Neuronal stem cell (in vitro differentiated cells): ENCODE data around the gene CHI3L1.

Experiments
- DNase-seq: peaks from one replicate; pipeline ENCODE4 v3.0.0-alpha.2; 2013; ENCODE audit warnings: low spot score
- H2AFZ ChIP-seq: one replicate; pipeline ENCODE4 v1.6.1; 2013; ENCODE audit warnings: mild to moderate bottlenecking, low read length, inconsistent platforms
- H2AK5ac ChIP-seq: 2 replicates; pipeline ENCODE4 v1.6.1; 2013; ENCODE audit warnings: low read depth, mild to moderate bottlenecking, inconsistent platforms, low read length, moderate library complexity, mixed read lengths
- H2BK120ac ChIP-seq: 2 replicates; pipeline ENCODE4 v1.6.1; 2013; ENCODE audit warnings: low read depth, mild to moderate bottlenecking, inconsistent platforms, low read length, moderate library complexity, mixed read lengths
- H2BK12ac ChIP-seq: one replicate; pipeline ENCODE4 v1.6.1; 2013; ENCODE audit warnings: low read length, inconsistent platforms
- H2BK15ac ChIP-seq: 2 replicates; pipeline ENCODE4 v1.6.1; 2013; ENCODE audit warnings: mild to moderate bottlenecking, low read length, inconsistent platforms, mixed read lengths
- H2BK5ac ChIP-seq: one replicate; pipeline ENCODE4 v1.6.1; 2013; ENCODE audit warnings: inconsistent platforms, mild to moderate bottlenecking, low read length, moderate library complexity
- H3K14ac ChIP-seq: one replicate; pipeline ENCODE4 v1.6.1; 2013; ENCODE audit warnings: low read length, inconsistent platforms
- H3K18ac ChIP-seq: 2 replicates; pipeline ENCODE4 v1.6.1; 2013; ENCODE audit warnings: low read length, inconsistent platforms
- H3K23ac ChIP-seq: 2 replicates; pipeline ENCODE4 v1.6.1; 2013; ENCODE audit warnings: low read depth, mild to moderate bottlenecking, mixed read lengths, low read length, inconsistent platforms; ENCODE audit not compliant: poor library complexity
- H3K27ac ChIP-seq: replicated peaks from 3 replicates; pipeline ENCODE4 v1.5.1; 2013; ENCODE audit warnings: low read length, inconsistent platforms
- H3K27me3 ChIP-seq, 3 experiments: 2 replicates each; pipeline ENCODE4 v1.6.1; 2013; ENCODE audit warnings: low read length in 3 of 3, mild to moderate bottlenecking in 2 of 3, inconsistent platforms in 1 of 3, low read depth in 1 of 3, mixed read lengths in 1 of 3, moderate library complexity in 1 of 3; ENCODE audit not compliant: control insufficient read depth in 3 of 3, insufficient read depth in 3 of 3
- H3K36me3 ChIP-seq, 2 donors: replicated peaks in 1 of 2; 2 replicates each; pipeline ENCODE4 v1.6.1; 2013; ENCODE audit warnings: low read length in 2 of 2; ENCODE audit not compliant: control insufficient read depth in 2 of 2, insufficient read depth in 2 of 2
- H3K4ac ChIP-seq: 2 replicates; pipeline ENCODE4 v1.6.1; 2013; ENCODE audit warnings: inconsistent platforms, mild to moderate bottlenecking, low read length, moderate library complexity
- H3K4me1 ChIP-seq, 2 donors: 1 replicate in 1 of 2; 2 replicates in 1 of 2; pipeline ENCODE4 v1.6.1; 2013; ENCODE audit warnings: low read length in 2 of 2, low read depth in 1 of 2; ENCODE audit not compliant: control insufficient read depth in 2 of 2, insufficient read depth in 1 of 2
- H3K4me2 ChIP-seq: one replicate; pipeline ENCODE4 v1.6.1; 2013; ENCODE audit warnings: mild to moderate bottlenecking, low read length, inconsistent platforms; ENCODE audit not compliant: insufficient read depth, poor library complexity, severe bottlenecking
- H3K4me3 ChIP-seq, 2 donors: 2 replicates each; pipeline ENCODE4 v1.5.1; 2013; ENCODE audit warnings: low read length in 2 of 2, mild to moderate bottlenecking in 2 of 2, inconsistent platforms in 1 of 2, moderate library complexity in 1 of 2
- H3K79me1 ChIP-seq: one replicate; pipeline ENCODE4 v1.6.1; 2013; ENCODE audit warnings: low read depth, mild to moderate bottlenecking, inconsistent platforms, low read length, moderate library complexity
- H3K9ac ChIP-seq: one replicate; pipeline ENCODE4 v1.6.1; 2013; ENCODE audit warnings: mild to moderate bottlenecking, low read depth, low read length, inconsistent platforms; ENCODE audit not compliant: poor library complexity
- H3K9me3 ChIP-seq, 2 donors: replicated peaks in 1 of 2; 2 replicates each; pipeline versions ENCODE3 to v1.6.1; 2013; ENCODE audit warnings: low read length in 2 of 2, mild to moderate bottlenecking in 2 of 2, inconsistent platforms in 1 of 2, low read depth in 1 of 2, mixed read lengths in 1 of 2, moderate library complexity in 1 of 2; ENCODE audit not compliant: control insufficient read depth in 2 of 2, insufficient read depth in 1 of 2
- H4K8ac ChIP-seq: one replicate; pipeline ENCODE4 v1.6.1; 2013; ENCODE audit warnings: low read depth, mild to moderate bottlenecking, inconsistent platforms, low read length, moderate library complexity
- H4K91ac ChIP-seq: one replicate; pipeline ENCODE4 v1.6.1; 2013; ENCODE audit warnings: low read length, low read depth, mild to moderate bottlenecking, inconsistent platforms; ENCODE audit not compliant: poor library complexity
- WGBS, 2 donors: extraction: QIAGEN DNeasy Blood & Tissue Kit; methylation state at CpG; one replicate each; pipeline ENCODE4 v1.1.7; 2013; ENCODE audit warnings: missing lambda C conversion rate in 2 of 2, mixed read lengths in 1 of 2; ENCODE audit not compliant: insufficient read length in 2 of 2, insufficient replicate concordance in 1 of 2; ENCODE audit errors: extremely low coverage in 2 of 2; 5-methylcytosine and 5-hydroxymethylcytosine counted together

Gene CHI3L1

DNA sequence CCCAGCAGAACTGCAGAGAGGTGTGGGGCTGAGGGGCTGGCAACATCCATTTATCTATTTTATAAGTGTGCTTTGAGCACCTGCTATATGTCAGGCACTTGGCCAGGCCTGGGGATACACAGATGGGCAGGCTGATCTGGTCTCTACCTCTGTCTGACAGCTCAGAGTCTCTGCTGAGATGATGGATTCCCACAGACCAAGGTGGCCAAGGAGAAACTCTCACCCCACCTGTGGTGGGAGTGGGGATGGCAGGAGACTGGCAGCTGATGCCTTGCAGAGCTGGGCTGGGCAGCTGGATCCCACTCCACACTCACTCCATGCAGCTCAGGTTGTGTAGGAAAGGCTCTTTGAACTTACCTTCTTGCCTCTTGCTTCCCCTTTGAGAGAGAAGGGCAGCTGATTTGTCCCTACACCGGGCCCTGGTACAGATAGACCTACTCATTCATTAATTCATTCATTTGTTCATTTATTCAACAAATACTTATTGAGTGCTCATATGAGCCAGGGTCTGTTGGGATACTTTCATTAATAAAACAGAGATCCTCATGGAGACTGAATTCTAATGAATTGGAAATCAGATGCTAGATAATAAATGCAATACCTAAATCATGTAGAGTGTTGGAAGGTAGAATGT lies 50.0 kb downstream of the CHI3L1 start:
- Histone ChIP-seq H3K18ac (no peak overlapping the region), H3K27ac (no peak overlapping the region), H3K27me3 (no peaks in the 10 kb centered on the region), H4K91ac (no peak overlapping the region), H2BK15ac (no peak overlapping the region), H2AK5ac (no peak overlapping the region), H3K14ac (no peak overlapping the region), H2BK12ac (no peak overlapping the region), H3K36me3 (no peaks in the 10 kb centered on the region), H4K8ac (no peak overlapping the region), H2BK5ac (no peak overlapping the region), H2BK120ac (no peak overlapping the region), H3K9me3 (no peaks in the 10 kb centered on the region), H3K23ac (no peak overlapping the region), H3K4ac (no peak overlapping the region), H3K79me1 (no peaks in the 10 kb centered on the region), H3K4me2 (no peak overlapping the region), H3K4me3 (no peak overlapping the region), H2AFZ (no peak overlapping the region), H3K4me1 (peaks cover 0 to 7% of the 10 kb centered on the region in 2 donors), H3K9ac (no peak overlapping the region)
- WGBS, 2 donors: no CpG with 5 or more reads among the region's 1 CpG
- no peak for DNase-seq

- H3K4me2 ChIP-seq: no peak overlapping the region
- H3K9ac ChIP-seq: no peak overlapping the region
- H3K27ac ChIP-seq: no peak overlapping the region
- H3K27me3 ChIP-seq: no peaks in the 10 kb centered on the region
- no peak overlapping the region for H2BK12ac ChIP-seq
- no peak overlapping the region for H3K4ac ChIP-seq
- H2BK120ac ChIP-seq: no peak overlapping the region
- no peak overlapping the region for H2AFZ ChIP-seq
- no peak overlapping the region for H3K18ac ChIP-seq
- H4K91ac ChIP-seq: no peak overlapping the region
- H2BK5ac ChIP-seq: no peak overlapping the region
- no peaks in the 10 kb centered on the region for H3K9me3 ChIP-seq
- H2BK15ac ChIP-seq: no peak overlapping the region
- DNase-seq: no peak
- H3K4me3 ChIP-seq: no peak overlapping the region
- H4K8ac ChIP-seq: no peak overlapping the region
- no peak overlapping the region for H2AK5ac ChIP-seq
- H3K36me3 ChIP-seq: no peaks in the 10 kb centered on the region
- no peak overlapping the region for H3K14ac ChIP-seq
- peaks cover 0 to 4% of the 10 kb centered on the region in 2 donors for H3K4me1 ChIP-seq
- H3K79me1 ChIP-seq: no peaks in the 10 kb centered on the region
- H3K23ac ChIP-seq: no peak overlapping the region
- WGBS, 2 donors: no CpG with 5 or more reads among the region's 8 CpGs
Observed at GRCh38 chr1:203135636-203136305, 50.7 kb downstream of the CHI3L1 start.

GRCh38 chr1:203133970-203134725 lies 52.4 kb downstream of the CHI3L1 start:
- Histone ChIP-seq H3K4me1 (peaks cover 0 to 3% of the 10 kb centered on the region in 2 donors), H3K18ac (no peak overlapping the region), H3K14ac (no peak overlapping the region), H3K4me3 (no peak overlapping the region), H3K36me3 (no peaks in the 10 kb centered on the region), H2BK5ac (no peak overlapping the region), H2BK120ac (no peak overlapping the region), H3K23ac (no peak overlapping the region), H2BK12ac (no peak overlapping the region), H4K91ac (no peak overlapping the region), H2AFZ (no peak overlapping the region), H3K9me3 (no peaks in the 10 kb centered on the region), H2AK5ac (no peak overlapping the region), H3K4ac (no peak overlapping the region), H4K8ac (no peak overlapping the region), H3K27me3 (peaks cover 0 to 8% (median under 1%) of the 10 kb centered on the region in 3 experiments), H2BK15ac (peak overlapping the region; percentile 8), H3K79me1 (no peaks in the 10 kb centered on the region), H3K9ac (no peak overlapping the region), H3K4me2 (no peak overlapping the region), H3K27ac (no peak overlapping the region)
- no CpG with 5 or more reads among the region's 12 CpGs for WGBS, 2 donors
- no peak for DNase-seq
